Endodermal cell (in vitro differentiated cells): ENCODE results near the gene HSF4. TPM values are rescaled to one million over a fixed set of nuclear protein-coding genes. Genes with fewer than 3 reads are reported as not detected.

Experiments
- DNase-seq: peaks from one replicate; pipeline ENCODE4 v3.0.0-alpha.2; 2017
- H3K27ac ChIP-seq: 2 replicates; pipeline ENCODE4 v1.5.1; 2013; ENCODE audit warnings: mild to moderate bottlenecking, low read depth, low read length, moderate library complexity
- H3K27me3 ChIP-seq: 2 replicates; pipeline ENCODE4 v1.6.1; 2013; ENCODE audit warnings: mild to moderate bottlenecking, low read length, moderate library complexity; ENCODE audit not compliant: insufficient read depth, control insufficient read depth, poor library complexity, severe bottlenecking
- H3K36me3 ChIP-seq: 2 replicates; pipeline ENCODE4 v1.7.0; 2013; ENCODE audit warnings: mild to moderate bottlenecking, low read length, moderate library complexity; ENCODE audit not compliant: control insufficient read depth, insufficient read depth
- H3K4me1 ChIP-seq: one replicate; pipeline ENCODE4 v1.7.0; 2013; ENCODE audit warnings: low read length; ENCODE audit not compliant: control insufficient read depth, insufficient read depth
- H3K4me3 ChIP-seq: 2 replicates; pipeline ENCODE4 v1.5.1; 2013; ENCODE audit warnings: mild to moderate bottlenecking, low read length, moderate library complexity
- H3K9ac ChIP-seq: 2 replicates; pipeline ENCODE4 v1.6.1; 2013; ENCODE audit warnings: mild to moderate bottlenecking, low read length, moderate library complexity; ENCODE audit not compliant: poor library complexity, severe bottlenecking; ENCODE audit errors: extremely low read depth
- H3K9me3 ChIP-seq: 2 replicates; pipeline ENCODE4 v1.6.1; 2013; ENCODE audit warnings: mild to moderate bottlenecking, low read length, moderate library complexity; ENCODE audit not compliant: control insufficient read depth
- H3K27ac Mint-ChIP-seq: 2 replicates; pipeline ENCODE4 v1.8.0; 2020; ENCODE audit warnings: mixed read lengths
- H3K27me3 Mint-ChIP-seq: 2 replicates; pipeline ENCODE4 v1.8.0; 2021; ENCODE audit warnings: mild to moderate bottlenecking, mixed read lengths; ENCODE audit not compliant: insufficient read depth
- H3K36me3 Mint-ChIP-seq: 2 replicates; pipeline ENCODE4 v1.8.0; 2020; ENCODE audit warnings: low read depth, mixed read lengths
- H3K4me1 Mint-ChIP-seq: 2 replicates; pipeline ENCODE4 v1.8.0; 2020; ENCODE audit warnings: mixed read lengths
- H3K4me3 Mint-ChIP-seq: 2 replicates; pipeline ENCODE4 v1.8.0; 2020; ENCODE audit warnings: mild to moderate bottlenecking, moderate library complexity, mixed read lengths
- H3K9me3 Mint-ChIP-seq: 2 replicates; pipeline ENCODE4 v1.8.0; 2020; ENCODE audit warnings: mild to moderate bottlenecking, mixed read lengths
- CTCF ChIP-seq: fragments of 200-600 bp; sonication (generic); conservative IDR thresholded peaks from 2 replicates; pipeline ENCODE4 v1.5.0; 2021; ENCODE audit warnings: antibody characterized with exemption, mild to moderate bottlenecking
- WGBS, 2 experiments: methylation state at CpG; one replicate each; pipeline versions ENCODE4 v1.1.5 to v1.1.7; 2013; ENCODE audit warnings: missing lambda C conversion rate in 2 of 2, mixed read lengths in 1 of 2; ENCODE audit not compliant: insufficient coverage in 1 of 2, insufficient read length in 1 of 2; 5-methylcytosine and 5-hydroxymethylcytosine counted together
- total RNA-seq, 2 donors: library from RNA; stranded (reverse); fragmentation: NEBNext Ultra II Directional in 1 of 2; extraction: Animal tissue kit (Norgen Biotek cat#: 25700) in 1 of 2; gene quantifications; 2 replicates in 1 of 2; 3 replicates in 1 of 2; pipeline ENCODE4 v1.2.1, GENCODE V29; 2021

The HSF4 gene
- total RNA-seq, 2 donors from 2014 or later = 2.0 to 6.8 TPM

DNA sequence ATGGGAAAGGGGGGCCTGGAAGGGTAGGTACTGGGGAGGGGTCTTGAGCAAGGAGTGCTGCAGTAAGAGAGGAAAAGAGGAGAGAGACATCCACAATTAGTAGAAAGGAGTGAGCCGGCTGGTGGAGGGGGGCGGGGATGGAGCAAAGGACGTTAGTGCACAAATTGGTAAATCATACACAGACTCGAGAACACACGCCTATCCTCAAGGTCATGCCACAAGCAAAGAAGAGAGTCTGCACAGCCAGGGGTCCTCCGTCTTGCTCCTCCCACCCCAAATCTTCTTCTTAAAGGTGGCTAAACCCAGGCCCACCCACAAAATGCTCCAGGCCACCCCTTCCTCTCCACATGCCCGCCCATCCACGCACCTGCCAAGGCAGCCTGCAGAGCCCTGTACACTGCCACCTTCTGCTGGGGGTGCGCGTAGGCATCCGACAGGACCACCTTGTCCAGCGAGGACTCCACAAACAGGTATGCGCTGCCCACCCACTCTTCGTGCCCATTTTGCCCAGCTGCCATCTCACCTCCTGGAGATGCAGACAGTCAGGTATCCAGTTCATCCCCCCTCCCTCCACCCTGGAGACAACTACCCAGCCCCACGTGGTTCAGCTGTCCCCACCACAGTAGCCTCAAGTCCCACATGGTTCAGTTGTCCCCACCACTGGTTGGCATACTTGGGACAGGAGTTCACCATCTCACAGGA, 8.3 kb upstream of the HSF4 start:
- H3K4me3 Mint-ChIP-seq = no peak overlapping the region
- H3K9ac ChIP-seq = no peak overlapping the region
- no peaks in the 10 kb centered on the region for H3K4me1 ChIP-seq
- TF ChIP-seq CTCF = no peak
- 57 to 59% methylated on average over 10 to 15 of the region's 15 CpGs for WGBS, 2 experiments
- peaks cover 3% of the 10 kb centered on the region for H3K4me1 Mint-ChIP-seq
- H3K4me3 ChIP-seq = no peak overlapping the region
- H3K27me3 ChIP-seq = peaks cover 100% of the 10 kb centered on the region
- no peaks in the 10 kb centered on the region for H3K36me3 ChIP-seq
- H3K36me3 Mint-ChIP-seq = no peaks in the 10 kb centered on the region
- peak; percentile 46 for DNase-seq
- no peak overlapping the region for H3K27ac ChIP-seq
- no peak overlapping the region for H3K27ac Mint-ChIP-seq
- H3K27me3 Mint-ChIP-seq = peaks cover 97% of the 10 kb centered on the region
- peaks cover 2% of the 10 kb centered on the region for H3K9me3 Mint-ChIP-seq
- no peaks in the 10 kb centered on the region for H3K9me3 ChIP-seq

DNA sequence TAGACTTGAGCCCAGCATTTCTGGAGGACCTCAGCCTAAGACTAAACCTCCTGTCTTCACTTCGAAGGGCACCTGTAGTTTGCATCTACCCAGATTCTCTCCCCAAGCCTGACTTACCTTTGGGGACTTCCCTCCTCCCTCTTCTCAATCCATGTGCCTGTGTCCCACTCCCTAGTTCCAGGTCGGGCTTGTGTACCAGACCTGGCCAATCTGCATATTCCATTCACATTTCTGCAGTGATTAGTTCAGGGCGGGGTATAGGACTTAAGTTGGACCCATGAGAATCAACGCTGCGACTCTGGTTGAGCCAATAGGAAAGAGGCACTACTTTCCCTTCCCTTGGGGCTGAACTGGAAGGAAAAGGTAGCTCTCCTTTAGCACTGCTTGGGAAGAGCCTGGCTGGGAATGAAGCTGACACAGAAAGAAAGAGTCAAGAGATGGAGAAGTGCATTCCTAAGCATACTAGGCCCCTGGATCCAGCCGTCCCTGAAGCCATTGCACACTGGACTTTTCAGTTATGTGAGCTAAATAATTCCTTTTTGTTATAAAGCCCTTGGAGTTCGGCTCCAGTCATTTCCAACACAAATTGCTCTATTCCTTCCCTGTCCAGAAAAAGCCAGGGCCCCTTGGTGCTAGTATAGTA, 7.3 kb upstream of the HSF4 start:
- H3K27ac ChIP-seq = no peak overlapping the region
- H3K4me1 ChIP-seq = no peaks in the 10 kb centered on the region
- H3K4me1 Mint-ChIP-seq = peaks cover 2% of the 10 kb centered on the region
- H3K4me3 ChIP-seq = no peak overlapping the region
- no peak overlapping the region for H3K4me3 Mint-ChIP-seq
- no peaks in the 10 kb centered on the region for H3K9me3 ChIP-seq
- no peak for TF ChIP-seq CTCF
- no peaks in the 10 kb centered on the region for H3K36me3 ChIP-seq
- H3K27me3 ChIP-seq = peaks cover 100% of the 10 kb centered on the region
- H3K9me3 Mint-ChIP-seq = peaks cover 2% of the 10 kb centered on the region
- H3K36me3 Mint-ChIP-seq = no peaks in the 10 kb centered on the region
- DNase-seq = no peak
- H3K27me3 Mint-ChIP-seq = peaks cover 97% of the 10 kb centered on the region
- no peak overlapping the region for H3K27ac Mint-ChIP-seq
- WGBS, 2 experiments = 59 to 63% methylated on average over 2 to 7 of the region's 7 CpGs
- H3K9ac ChIP-seq = no peak overlapping the region

- WGBS, 2 experiments = 57 to 60% methylated on average over 3 to 7 of the region's 7 CpGs
- Histone ChIP-seq H3K4me1 (no peaks in the 10 kb centered on the region), H3K9me3 (no peaks in the 10 kb centered on the region), H3K27me3 (peaks cover 100% of the 10 kb centered on the region), H3K4me3 (no peak overlapping the region), H3K9ac (no peak overlapping the region), H3K36me3 (no peaks in the 10 kb centered on the region), H3K27ac (no peak overlapping the region)
- H3K27ac Mint-ChIP-seq = no peak overlapping the region
- peaks cover 97% of the 10 kb centered on the region for H3K27me3 Mint-ChIP-seq
- DNase-seq = no peak
- no peaks in the 10 kb centered on the region for H3K36me3 Mint-ChIP-seq
- H3K9me3 Mint-ChIP-seq = peaks cover 2% of the 10 kb centered on the region
- TF ChIP-seq CTCF = no peak
- H3K4me1 Mint-ChIP-seq = peaks cover 2% of the 10 kb centered on the region
- peak overlapping the region; percentile 71 for H3K4me3 Mint-ChIP-seq
These were observed 6.5 kb upstream of the HSF4 start for GRCh38 chr16:67157892-67158635.
